Transverse colon (tissue), 4 donors: ENCODE measurements around the gene KDM2B. TPM values are rescaled to one million over a fixed set of nuclear protein-coding genes. Genes with fewer than 3 reads are reported as not detected.

Source experiments
- DNase-seq: peaks from one replicate; pipeline ENCODE4 v3.0.0-alpha.2; 2019
- H3K27ac ChIP-seq, 4 donors: fragments of 200-600 bp; sonication (generic); 2 replicates each; pipeline ENCODE4 v1.5.1; 2016 to 2018; ENCODE audit warnings: inconsistent platforms in 4 of 4
- H3K27me3 ChIP-seq: fragments of 200-600 bp; sonication (generic); 2 replicates; pipeline ENCODE4 v1.5.1; 2017; ENCODE audit warnings: inconsistent platforms
- H3K36me3 ChIP-seq, 4 donors: fragments of 200-600 bp; sonication (generic); 2 replicates each; pipeline ENCODE4 v1.5.1; 2017 to 2019; ENCODE audit warnings: inconsistent platforms in 4 of 4
- H3K4me1 ChIP-seq, 4 donors: fragments of 200-600 bp; sonication (generic); 2 replicates each; pipeline ENCODE4 v1.5.1; 2017 to 2020; ENCODE audit warnings: inconsistent platforms in 4 of 4
- H3K4me3 ChIP-seq, 4 donors: fragments of 200-600 bp; sonication (generic); 1 replicate in 1 of 4; 2 replicates in 3 of 4; pipeline versions ENCODE4 v1.5.1 to v1.6.1; 2017 to 2019; ENCODE audit warnings: inconsistent platforms in 4 of 4
- H3K9me3 ChIP-seq, 2 donors: fragments of 200-600 bp; sonication (generic); 2 replicates each; pipeline ENCODE4 v1.5.1; 2017 to 2019; ENCODE audit warnings: inconsistent platforms in 2 of 2
- CTCF ChIP-seq, 5 experiments: fragments of 200-600 bp in 3 of 5; fragments of 450-650 bp in 2 of 5; sonication (generic) in 3 of 5; IDR thresholded peaks; 1 replicate in 2 of 5; 2 replicates in 3 of 5; pipeline ENCODE4 v1.5.1; 2016 to 2017; ENCODE audit warnings: antibody characterized with exemption in 5 of 5, inconsistent platforms in 3 of 5, mild to moderate bottlenecking in 2 of 5, moderate library complexity in 1 of 5
- EP300 ChIP-seq: sonication (generic); formaldehyde crosslinking; IDR thresholded peaks from one replicate; pipeline ENCODE4 v1.6.1; 2017; ENCODE audit warnings: antibody characterized with exemption, low read depth
- POLR2A ChIP-seq: fragments of 450-650 bp; IDR thresholded peaks from one replicate; pipeline ENCODE4 v1.6.1; 2016; ENCODE audit warnings: antibody characterized with exemption, mild to moderate bottlenecking, moderate library complexity
- POLR2AphosphoS5 ChIP-seq, 3 donors: sonication (generic); formaldehyde crosslinking; IDR thresholded peaks; one replicate each; pipeline ENCODE4 v1.6.1; 2016; ENCODE audit warnings: antibody characterized with exemption in 3 of 3
- WGBS, 2 donors: methylation state at CpG; one replicate each; pipeline ENCODE4 v1.1.5; 2018; ENCODE audit warnings: low coverage in 1 of 2; 5-methylcytosine and 5-hydroxymethylcytosine counted together
- in situ Hi-C, 4 donors: fragments of 200-750 bp; cut with MboI; loops; one replicate each; pipeline versions ENCODE4 v1.15.0 to v1.15.1; 2017; ENCODE audit warnings: low sequenced_read_pairs in 3 of 4, low pct_ligation_motif_present in 1 of 4, low pct_unique_long_range_greater_than_20kb in 1 of 4
- intact Hi-C: fragments of 100-400 bp; cut with DNase I; formaldehyde crosslinking; loops from one replicate; pipeline ENCODE4 v1.15.1; 2023; ENCODE audit warnings: low total_unique reads
- total RNA-seq, 4 donors: library from RNA; depleted of rRNA; stranded (reverse); fragments of >200 nt; gene quantifications; one replicate each; pipeline ENCODE4 v1.1.0, GENCODE V29; 2016

Gene KDM2B
- total RNA-seq, 4 donors from 2014 or later, result 7.2 to 39.3 (median 15.2) TPM

- H3K27me3 ChIP-seq, result no peaks in the 10 kb centered on the region
- no peak overlapping the region for H3K4me3 ChIP-seq
- DNase-seq, result no peak
- H3K4me1 ChIP-seq, result no peaks in the 10 kb centered on the region
- no peaks in the 10 kb centered on the region for H3K9me3 ChIP-seq
- in situ Hi-C loops, result no loop called here
- H3K36me3 ChIP-seq, result peaks cover 0 to 5% (median 0%) of the 10 kb centered on the region in 4 donors
- no peak overlapping the region for H3K27ac ChIP-seq
- intact Hi-C loops, result no loop called here
- no peak for TF ChIP-seq EP300
- no peak for TF ChIP-seq POLR2AphosphoS5 (IDR thresholded peaks at IDR 0.05)
- no peak for TF ChIP-seq POLR2A
- no peak for TF ChIP-seq CTCF (IDR thresholded peaks at IDR 0.05)
- WGBS, 2 donors, result 70 to 84% methylated on average over 2 to 12 of the region's 12 CpGs
These were observed 68.9 kb downstream of the KDM2B start for GRCh38 chr12:121511916-121512315.

GRCh38 chr12:121509339-121509738, 71.5 kb downstream of the KDM2B start:
- H3K4me3 ChIP-seq, result no peak overlapping the region
- 92% methylated on average over 16 of the region's 16 CpGs; no CpG with 5 or more reads in 1 of the 2 donors for WGBS, 2 donors
- in situ Hi-C loops (no loop called here), intact Hi-C loops (no loop called here)
- peaks cover 0 to 5% (median 0%) of the 10 kb centered on the region in 4 donors for H3K36me3 ChIP-seq
- TF ChIP-seq POLR2A, result no peak
- no peaks in the 10 kb centered on the region for H3K4me1 ChIP-seq
- H3K27me3 ChIP-seq, result no peaks in the 10 kb centered on the region
- DNase-seq, result no peak
- H3K9me3 ChIP-seq, result no peaks in the 10 kb centered on the region
- no peak overlapping the region for H3K27ac ChIP-seq

GRCh38 chr12:121508533-121508932, 72.3 kb downstream of the KDM2B start:
- Histone ChIP-seq H3K27me3 (no peaks in the 10 kb centered on the region), H3K9me3 (no peaks in the 10 kb centered on the region), H3K4me1 (no peaks in the 10 kb centered on the region), H3K27ac (no peak overlapping the region), H3K36me3 (peaks cover 0 to 5% (median 0%) of the 10 kb centered on the region in 4 donors), H3K4me3 (no peak overlapping the region)
- intact Hi-C loops (no loop called here), in situ Hi-C loops (no loop called here)
- WGBS, 2 donors, result 90 to 93% methylated on average over 3 to 11 of the region's 11 CpGs
- DNase-seq, result no peak
- TF ChIP-seq CTCF (IDR thresholded peaks at IDR 0.05), result no peak
- no peak for TF ChIP-seq POLR2AphosphoS5 (IDR thresholded peaks at IDR 0.05)
- TF ChIP-seq EP300, result no peak
- TF ChIP-seq POLR2A, result no peak

- no peak for DNase-seq
- 83 to 96% methylated on average over 2 to 3 of the region's 3 CpGs for WGBS, 2 donors
- Histone ChIP-seq H3K27me3 (no peaks in the 10 kb centered on the region), H3K4me1 (no peaks in the 10 kb centered on the region), H3K36me3 (peaks cover 0 to 5% (median 0%) of the 10 kb centered on the region in 4 donors), H3K27ac (no peak overlapping the region), H3K4me3 (no peak overlapping the region), H3K9me3 (no peaks in the 10 kb centered on the region)
- TF ChIP-seq EP300 (no peak), POLR2A (no peak), POLR2AphosphoS5 (IDR thresholded peaks at IDR 0.05) (no peak), CTCF (IDR thresholded peaks at IDR 0.05) (no peak)
- in situ Hi-C loops (no loop called here), intact Hi-C loops (no loop called here)
These were observed 72.8 kb downstream of the KDM2B start for GRCh38 chr12:121507984-121508383.

GRCh38 chr12:121507245-121507644, 73.6 kb downstream of the KDM2B start:
- no peaks in the 10 kb centered on the region for H3K9me3 ChIP-seq
- no peaks in the 10 kb centered on the region for H3K4me1 ChIP-seq
- no peak overlapping the region for H3K4me3 ChIP-seq
- no peak overlapping the region for H3K27ac ChIP-seq
- TF ChIP-seq EP300, result no peak
- TF ChIP-seq POLR2AphosphoS5 (IDR thresholded peaks at IDR 0.05), result no peak
- no peak for TF ChIP-seq POLR2A
- TF ChIP-seq CTCF (IDR thresholded peaks at IDR 0.05), result no peak
- H3K36me3 ChIP-seq, result peaks cover 0 to 5% (median 0%) of the 10 kb centered on the region in 4 donors
- 85 to 92% methylated on average over 8 of the region's 8 CpGs for WGBS, 2 donors
- no peaks in the 10 kb centered on the region for H3K27me3 ChIP-seq
- no peak for DNase-seq
- in situ Hi-C loops (no loop called here), intact Hi-C loops (no loop called here)
